Spleen (tissue), 11 donors: ENCODE data around the gene NUAK1. TPM values are rescaled to one million over a fixed set of nuclear protein-coding genes. Genes with fewer than 3 reads are reported as not detected.

ENCODE experiments used
- DNase-seq: peaks from one replicate; pipeline ENCODE4 v3.0.0-alpha.2; 2020
- H3K27ac ChIP-seq, 8 donors: fragments of 200-600 bp; sonication (generic) in 7 of 8; 1 replicate in 4 of 8; 2 replicates in 4 of 8; pipeline versions ENCODE4 v1.5.0 to v1.8.0; 2016 to 2021; ENCODE audit warnings: inconsistent platforms in 4 of 8, mild to moderate bottlenecking in 4 of 8, moderate library complexity in 1 of 8
- H3K27me3 ChIP-seq, 7 donors: fragments of 200-600 bp; sonication (generic) in 6 of 7; replicated peaks in 1 of 7; 1 replicate in 4 of 7; 2 replicates in 3 of 7; pipeline versions ENCODE4 v1.5.0 to v1.8.0; 2016 to 2021; ENCODE audit warnings: inconsistent platforms in 3 of 7, mild to moderate bottlenecking in 1 of 7
- H3K36me3 ChIP-seq, 6 donors: fragments of 200-600 bp; sonication (generic) in 5 of 6; 1 replicate in 4 of 6; 2 replicates in 2 of 6; pipeline versions ENCODE4 v1.5.0 to v1.8.0; 2016 to 2021; ENCODE audit warnings: inconsistent platforms in 2 of 6
- H3K4me1 ChIP-seq, 6 donors: fragments of 200-600 bp; sonication (generic) in 5 of 6; 1 replicate in 3 of 6; 2 replicates in 3 of 6; pipeline versions ENCODE4 v1.5.0 to v1.8.0; 2016 to 2021; ENCODE audit warnings: inconsistent platforms in 3 of 6
- H3K4me3 ChIP-seq, 8 donors: fragments of 200-600 bp; sonication (generic) in 7 of 8; 1 replicate in 4 of 8; 2 replicates in 4 of 8; pipeline versions ENCODE4 v1.5.0 to v1.8.0; 2016 to 2021; ENCODE audit warnings: inconsistent platforms in 4 of 8, mild to moderate bottlenecking in 4 of 8, moderate library complexity in 2 of 8
- H3K9me3 ChIP-seq, 8 donors: fragments of 200-600 bp; sonication (generic) in 7 of 8; 1 replicate in 4 of 8; 2 replicates in 4 of 8; pipeline versions ENCODE4 v1.5.0 to v1.8.0; 2016 to 2021; ENCODE audit warnings: inconsistent platforms in 4 of 8
- CTCF ChIP-seq, 11 experiments: fragments of 200-600 bp in 7 of 11; fragments of 450-650 bp in 4 of 11; sonication (generic) in 4 of 11; IDR thresholded peaks in 8 of 11; conservative IDR thresholded peaks in 3 of 11; 1 replicate in 7 of 11; 2 replicates in 4 of 11; pipeline versions ENCODE4 v1.4.0 to v1.8.0; 2016 to 2021; ENCODE audit warnings: antibody characterized with exemption in 11 of 11, inconsistent platforms in 4 of 11, mild to moderate bottlenecking in 1 of 11
- POLR2A ChIP-seq, 3 donors: fragments of 450-650 bp; IDR thresholded peaks; one replicate each; pipeline ENCODE4 v1.5.1; 2017; ENCODE audit warnings: antibody characterized with exemption in 3 of 3, mild to moderate bottlenecking in 1 of 3
- POLR2AphosphoS5 ChIP-seq, 3 donors: sonication (generic); formaldehyde crosslinking; IDR thresholded peaks; one replicate each; pipeline ENCODE4 v1.5.1; 2017; ENCODE audit warnings: antibody characterized with exemption in 3 of 3
- WGBS, 5 donors: extraction: QIAGEN DNeasy Blood & Tissue Kit in 3 of 5; methylation state at CpG; one replicate each; pipeline versions ENCODE4 v1.1.5 to v1.1.7; 2013 to 2018; 5-methylcytosine and 5-hydroxymethylcytosine counted together
- intact Hi-C: fragments of 100-400 bp; cut with DNase I; formaldehyde crosslinking; loops from one replicate; pipeline ENCODE4 v1.15.0; 2023; ENCODE audit warnings: low total_unique reads
- polyA plus RNA-seq, 3 donors: library from polyadenylated mRNA; stranded (reverse); fragments of 200-250 nt; gene quantifications; one replicate each; pipeline ENCODE4 v1.2.1, GENCODE V29; 2013
- total RNA-seq, 7 donors: library from RNA; depleted of rRNA in 3 of 7; stranded (reverse); fragments of >200 nt in 3 of 7; fragmentation: NEBNext Ultra II Directional in 4 of 7; extraction: Animal tissue kit (Norgen Biotek cat#: 25700) in 4 of 7; gene quantifications; one replicate each; pipeline versions ENCODE4 v1.1.0 to v1.2.1, GENCODE V29; 2016 to 2021
- donor health status: healthy with polysubstance abuse.
- donor health status: DM: no; HTN: no; CAD: no; lungs with moderate emphysema.
- donor health status: DM: no; HTN: no; CAD: no.
- donor health status: Bipolar disorder and iron deficiency.
- donor health status: healthy.
- donor health status: DM: no; HTN: no; CAD: no.
- donor health status: DM: yes; HTN: yes; CAD: no.

Gene NUAK1
- total and polyA plus RNA-seq, 10 donors = 0.20 to 3.3 (median 1.2) TPM

- Histone ChIP-seq H3K36me3 (no peaks in the 10 kb centered on the region), H3K9me3 (no peaks in the 10 kb centered on the region), H3K27me3 (peaks cover 0 to 46% (median 0%) of the 10 kb centered on the region in 7 donors), H3K27ac (no peak overlapping the region), H3K4me3 (no peak overlapping the region), H3K4me1 (no peaks in the 10 kb centered on the region)
- DNase-seq = no peak
- intact Hi-C loops = no loop called here
- 77 to 89% (median 79%) methylated on average over 5 of the region's 5 CpGs for WGBS, 5 donors
- TF ChIP-seq POLR2AphosphoS5 (IDR thresholded peaks at IDR 0.05) (no peak), POLR2A (IDR thresholded peaks at IDR 0.05) (no peak), CTCF (IDR thresholded peaks at IDR 0.05 in 8 of 11, conservative IDR thresholded peaks at IDR 0.05 in 3 of 11) (no peak)
Observed at GRCh38 chr12:106094304-106094703, 44.5 kb downstream of the NUAK1 start.

GRCh38 chr12:106093246-106093645 lies 45.5 kb downstream of the NUAK1 start:
- H3K27me3 ChIP-seq = peaks cover 0 to 39% (median 0%) of the 10 kb centered on the region in 7 donors
- H3K4me3 ChIP-seq = no peak overlapping the region
- no peak for DNase-seq
- H3K36me3 ChIP-seq = no peaks in the 10 kb centered on the region
- no peak for TF ChIP-seq CTCF (IDR thresholded peaks at IDR 0.05 in 8 of 11, conservative IDR thresholded peaks at IDR 0.05 in 3 of 11)
- TF ChIP-seq POLR2AphosphoS5 (IDR thresholded peaks at IDR 0.05) = no peak
- TF ChIP-seq POLR2A (IDR thresholded peaks at IDR 0.05) = no peak
- H3K27ac ChIP-seq = no peak overlapping the region
- 67 to 83% (median 81%) methylated on average over 6 of the region's 6 CpGs for WGBS, 5 donors
- intact Hi-C loops = no loop called here
- H3K9me3 ChIP-seq = no peaks in the 10 kb centered on the region
- H3K4me1 ChIP-seq = no peaks in the 10 kb centered on the region

GRCh38 chr12:106091446-106091820 lies 47.3 kb downstream of the NUAK1 start:
- Histone ChIP-seq H3K27me3 (peaks cover 0 to 25% (median 0%) of the 10 kb centered on the region in 7 donors), H3K36me3 (no peaks in the 10 kb centered on the region), H3K9me3 (no peaks in the 10 kb centered on the region), H3K4me3 (no peak overlapping the region), H3K4me1 (no peaks in the 10 kb centered on the region), H3K27ac (no peak overlapping the region)
- intact Hi-C loops = no loop called here
- 87 to 98% (median 94%) methylated on average over 6 of the region's 6 CpGs for WGBS, 5 donors
- no peak for TF ChIP-seq POLR2AphosphoS5 (IDR thresholded peaks at IDR 0.05)
- TF ChIP-seq POLR2A (IDR thresholded peaks at IDR 0.05) = no peak
- no peak for TF ChIP-seq CTCF (IDR thresholded peaks at IDR 0.05 in 8 of 11, conservative IDR thresholded peaks at IDR 0.05 in 3 of 11)
- no peak for DNase-seq

- Histone ChIP-seq H3K9me3 (no peaks in the 10 kb centered on the region), H3K36me3 (no peaks in the 10 kb centered on the region), H3K4me1 (no peaks in the 10 kb centered on the region), H3K4me3 (no peak overlapping the region), H3K27me3 (peaks cover 0 to 23% (median 0%) of the 10 kb centered on the region in 7 donors), H3K27ac (no peak overlapping the region)
- WGBS, 5 donors = 79 to 92% (median 88%) methylated on average over 10 of the region's 10 CpGs
- intact Hi-C loops = no loop called here
- TF ChIP-seq POLR2AphosphoS5 (IDR thresholded peaks at IDR 0.05) (no peak), CTCF (IDR thresholded peaks at IDR 0.05 in 8 of 11, conservative IDR thresholded peaks at IDR 0.05 in 3 of 11) (no peak)
- DNase-seq = no peak
Observed at GRCh38 chr12:106090591-106091445, 47.9 kb downstream of the NUAK1 start.
